Stimulated activated naive B cell treated with anti-CD40 and anti-IgM and Interleukin-4, amounts not matched to agents 10 μg/mL and 1 μg/mL and 100 μg/mL, for 72 hours (primary cell): ENCODE results near the gene SND1.

Experiments
- ATAC-seq, 2 donors: fragments of 150-1000 bp; cut with Tn5 transposase; replicated peaks; 2 replicates each; pipeline ENCODE4 v1.10.0; 2021; ENCODE audit warnings: moderate library complexity in 1 of 2
- DNase-seq: peaks from one replicate; pipeline ENCODE4 v3.0.0; 2021
- H3K27ac Mint-ChIP-seq: one replicate; pipeline ENCODE4 v1.8.0; 2022; ENCODE audit warnings: mild to moderate bottlenecking, mixed read lengths
- H3K27me3 Mint-ChIP-seq, 2 donors: one replicate each; pipeline ENCODE4 v1.8.0; 2022; ENCODE audit warnings: mixed read lengths in 2 of 2
- H3K36me3 Mint-ChIP-seq, 2 donors: one replicate each; pipeline ENCODE4 v1.8.0; 2022; ENCODE audit warnings: mixed read lengths in 2 of 2, mild to moderate bottlenecking in 1 of 2
- H3K4me1 Mint-ChIP-seq, 2 donors: one replicate each; pipeline ENCODE4 v1.8.0; 2022; ENCODE audit warnings: mixed read lengths in 2 of 2, mild to moderate bottlenecking in 1 of 2
- H3K4me3 Mint-ChIP-seq, 2 donors: one replicate each; pipeline ENCODE4 v1.8.0; 2022; ENCODE audit warnings: mild to moderate bottlenecking in 2 of 2, mixed read lengths in 2 of 2, moderate library complexity in 1 of 2
- H3K9me3 Mint-ChIP-seq, 2 donors: one replicate each; pipeline ENCODE4 v1.8.0; 2022; ENCODE audit warnings: mixed read lengths in 2 of 2, mild to moderate bottlenecking in 1 of 2

Gene SND1

DNA sequence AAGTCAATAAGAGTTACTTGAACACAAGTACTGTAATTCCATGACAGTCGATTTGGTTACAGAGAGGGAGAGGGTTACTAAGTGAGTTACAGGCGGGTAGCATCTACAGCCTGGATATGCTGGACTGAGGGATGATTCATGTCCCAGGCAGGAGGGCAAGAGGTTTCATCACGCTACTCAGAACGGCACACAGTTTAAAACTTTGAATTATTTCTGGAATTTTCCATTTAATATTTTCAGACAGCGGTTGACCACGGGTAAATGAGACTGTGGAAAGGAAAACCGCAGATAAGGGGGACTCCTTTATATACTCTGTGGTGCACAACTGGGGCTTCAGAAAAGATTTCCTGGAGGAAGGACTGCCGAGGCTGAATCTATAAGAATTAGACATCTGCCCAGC, 404.9 kb downstream of the SND1 start:
- no peaks in the 10 kb centered on the region for H3K27me3 Mint-ChIP-seq
- H3K27ac Mint-ChIP-seq = no peak overlapping the region
- ATAC-seq (no peak), DNase-seq (no peak)
- no peak overlapping the region for H3K4me3 Mint-ChIP-seq
- H3K36me3 Mint-ChIP-seq = peaks cover 39 to 40% of the 10 kb centered on the region in 2 donors
- H3K4me1 Mint-ChIP-seq = peaks cover 7 to 11% of the 10 kb centered on the region in 2 donors
- H3K9me3 Mint-ChIP-seq = no peaks in the 10 kb centered on the region

- no peaks in the 10 kb centered on the region for H3K9me3 Mint-ChIP-seq
- no peak for ATAC-seq
- H3K27ac Mint-ChIP-seq = no peak overlapping the region
- peaks cover 0 to 6% of the 10 kb centered on the region in 2 donors for H3K4me1 Mint-ChIP-seq
- peaks cover 39 to 44% of the 10 kb centered on the region in 2 donors for H3K36me3 Mint-ChIP-seq
- H3K4me3 Mint-ChIP-seq = no peak overlapping the region
- no peaks in the 10 kb centered on the region for H3K27me3 Mint-ChIP-seq
- DNase-seq = no peak
Observed at GRCh38 chr7:128057909-128058308, 405.9 kb downstream of the SND1 start.

DNA sequence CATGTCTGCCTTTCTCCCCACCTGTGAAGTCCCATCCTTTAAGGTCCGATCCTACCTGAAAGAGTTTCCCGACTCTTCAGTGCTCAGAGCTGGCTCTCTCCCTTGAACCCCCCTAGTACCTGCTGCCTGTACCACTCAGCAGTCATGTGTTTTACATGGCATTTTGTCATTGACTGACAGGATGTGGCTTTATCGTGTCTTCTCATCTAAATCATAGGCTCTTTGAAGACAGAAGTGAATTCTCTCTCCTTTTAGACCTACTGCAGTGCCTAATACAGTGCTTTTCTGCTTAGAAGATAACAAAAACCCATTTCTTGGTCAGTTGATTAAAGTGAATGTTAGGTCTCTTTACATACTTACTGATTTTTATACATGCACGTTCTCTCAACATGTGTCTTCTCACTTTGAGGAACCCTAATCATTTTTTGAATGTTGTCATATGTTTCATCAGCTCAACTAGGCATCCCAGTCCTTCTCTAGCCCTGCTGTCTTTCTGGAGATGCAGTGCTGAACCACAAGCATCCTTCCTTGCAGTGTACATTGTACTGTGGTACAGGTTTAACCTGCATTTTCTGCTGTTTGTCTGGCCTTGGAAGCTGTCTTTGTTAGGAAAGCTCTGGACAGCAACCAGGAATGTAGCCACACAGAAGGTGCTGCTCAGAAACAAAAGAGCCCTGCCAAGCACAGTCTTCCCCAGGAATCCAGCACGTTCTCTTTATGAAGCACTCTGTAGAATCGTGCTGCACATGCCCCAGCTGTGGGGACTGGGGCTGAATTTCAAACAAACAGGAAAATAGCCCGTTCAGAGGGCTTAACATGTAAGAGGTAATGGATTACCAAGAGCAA, 407.4 kb downstream of the SND1 start:
- DNase-seq (no peak), ATAC-seq (no peak)
- Mint-ChIP-seq H3K4me1 (peaks cover 9% of the 10 kb centered on the region in 2 donors), H3K4me3 (no peak overlapping the region), H3K27ac (no peak overlapping the region), H3K36me3 (peaks cover 48 to 56% of the 10 kb centered on the region in 2 donors), H3K9me3 (no peaks in the 10 kb centered on the region), H3K27me3 (no peaks in the 10 kb centered on the region)

GRCh38 chr7:128060018-128060417, 408.0 kb downstream of the SND1 start:
- H3K36me3 Mint-ChIP-seq = peaks cover 47 to 58% of the 10 kb centered on the region in 2 donors
- no peak overlapping the region for H3K4me3 Mint-ChIP-seq
- no peaks in the 10 kb centered on the region for H3K27me3 Mint-ChIP-seq
- DNase-seq (no peak), ATAC-seq (no peak)
- H3K27ac Mint-ChIP-seq = no peak overlapping the region
- H3K9me3 Mint-ChIP-seq = no peaks in the 10 kb centered on the region
- peaks cover 11 to 16% of the 10 kb centered on the region in 2 donors for H3K4me1 Mint-ChIP-seq

DNA sequence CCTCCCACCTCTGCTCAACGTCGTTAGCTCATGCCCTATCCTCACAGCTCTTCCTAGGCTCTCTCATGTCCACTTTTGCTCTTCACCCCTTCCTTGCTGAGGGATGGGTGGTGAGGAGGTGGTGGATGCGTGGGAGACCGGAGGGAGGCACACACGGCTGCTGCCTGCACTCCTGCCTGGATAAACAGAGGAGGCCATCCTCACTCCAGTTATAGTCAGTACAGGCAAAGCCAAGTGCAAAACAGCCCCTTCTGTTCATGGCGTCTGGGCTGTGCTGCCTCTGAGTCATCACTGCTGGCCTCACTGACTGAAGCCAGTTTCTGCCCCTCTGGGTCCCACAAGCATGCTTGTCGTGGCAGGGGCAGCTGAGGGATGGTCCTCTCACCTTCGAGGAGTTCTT, 411.1 kb downstream of the SND1 start:
- Mint-ChIP-seq H3K9me3 (no peaks in the 10 kb centered on the region), H3K27ac (no peak overlapping the region), H3K4me3 (no peak overlapping the region), H3K4me1 (peaks cover 10 to 24% of the 10 kb centered on the region in 2 donors), H3K36me3 (peaks cover 45 to 56% of the 10 kb centered on the region in 2 donors), H3K27me3 (no peaks in the 10 kb centered on the region)
- DNase-seq (no peak), ATAC-seq (no peak)

- Mint-ChIP-seq H3K4me3 (no peak overlapping the region), H3K36me3 (peaks cover 34 to 51% of the 10 kb centered on the region in 2 donors), H3K27ac (no peak overlapping the region), H3K27me3 (no peaks in the 10 kb centered on the region), H3K9me3 (no peaks in the 10 kb centered on the region), H3K4me1 (peaks cover 8 to 24% of the 10 kb centered on the region in 2 donors)
- DNase-seq (no peak), ATAC-seq (no peak)
Observed at GRCh38 chr7:128065872-128066271, 413.9 kb downstream of the SND1 start.

- ATAC-seq (no peak), DNase-seq (no peak)
- Mint-ChIP-seq H3K27me3 (no peaks in the 10 kb centered on the region), H3K27ac (no peak overlapping the region), H3K4me3 (no peak overlapping the region), H3K4me1 (peaks cover 8 to 24% of the 10 kb centered on the region in 2 donors), H3K9me3 (no peaks in the 10 kb centered on the region), H3K36me3 (peaks cover 30 to 51% of the 10 kb centered on the region in 2 donors)
Observed at GRCh38 chr7:128066395-128066794, 414.4 kb downstream of the SND1 start.

- DNase-seq (no peak), ATAC-seq (no peak)
- Mint-ChIP-seq H3K27me3 (no peaks in the 10 kb centered on the region), H3K4me3 (no peak overlapping the region), H3K27ac (no peak overlapping the region), H3K36me3 (peaks cover 29 to 51% of the 10 kb centered on the region in 2 donors), H3K4me1 (peaks cover 10 to 24% of the 10 kb centered on the region in 2 donors), H3K9me3 (no peaks in the 10 kb centered on the region)
Observed at GRCh38 chr7:128066858-128067257, 414.9 kb downstream of the SND1 start.

DNA sequence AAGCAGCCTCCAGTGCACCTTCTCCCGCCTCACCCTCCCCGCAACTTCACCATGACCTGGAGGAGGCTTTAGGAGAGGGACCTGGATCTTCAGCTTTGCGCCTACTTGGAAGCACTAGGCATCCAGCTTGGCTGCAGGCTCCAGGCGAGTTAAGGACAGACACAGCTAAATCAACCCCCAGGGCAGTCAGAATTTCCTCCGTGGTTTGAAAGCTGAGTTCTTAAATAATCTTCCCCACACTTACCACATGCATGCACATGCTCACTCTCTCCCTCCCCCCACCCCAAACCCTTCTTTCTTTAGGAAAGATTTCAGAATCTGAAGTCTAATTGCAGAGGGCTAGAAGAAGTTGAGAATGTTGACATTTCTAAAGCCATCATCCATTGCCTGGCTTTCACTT, 416.0 kb downstream of the SND1 start:
- Mint-ChIP-seq H3K4me1 (peaks cover 10 to 24% of the 10 kb centered on the region in 2 donors), H3K4me3 (no peak overlapping the region), H3K27me3 (no peaks in the 10 kb centered on the region), H3K36me3 (peaks cover 22 to 49% of the 10 kb centered on the region in 2 donors), H3K9me3 (no peaks in the 10 kb centered on the region), H3K27ac (peak overlapping the region; percentile 31)
- ATAC-seq (no peak), DNase-seq (no peak)

DNA sequence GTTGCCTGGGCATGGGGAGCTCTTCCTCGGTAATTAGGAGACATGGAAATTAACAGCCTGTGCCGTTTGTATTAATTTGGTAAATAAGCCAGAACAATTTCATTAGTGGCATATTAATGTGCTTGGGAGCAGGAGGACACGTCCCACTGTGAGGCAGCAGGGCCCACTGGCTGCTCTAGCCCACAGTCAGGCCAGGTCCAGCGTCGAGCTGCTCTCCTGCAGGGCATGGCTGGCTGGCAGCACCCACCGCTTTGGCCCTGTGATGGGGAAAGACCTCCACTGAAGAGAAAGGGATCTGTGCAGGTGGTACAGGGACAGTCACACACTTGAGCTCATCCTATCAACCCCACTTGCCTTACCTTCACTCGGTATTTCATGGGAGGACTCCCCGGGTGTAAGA, 416.8 kb downstream of the SND1 start:
- peak overlapping the region; percentile 20 for H3K27ac Mint-ChIP-seq
- no peak overlapping the region for H3K4me3 Mint-ChIP-seq
- H3K36me3 Mint-ChIP-seq = peaks cover 21 to 44% of the 10 kb centered on the region in 2 donors
- no peaks in the 10 kb centered on the region for H3K9me3 Mint-ChIP-seq
- no peaks in the 10 kb centered on the region for H3K27me3 Mint-ChIP-seq
- no peak for ATAC-seq
- DNase-seq = no peak
- peaks cover 10 to 21% of the 10 kb centered on the region in 2 donors for H3K4me1 Mint-ChIP-seq

DNA sequence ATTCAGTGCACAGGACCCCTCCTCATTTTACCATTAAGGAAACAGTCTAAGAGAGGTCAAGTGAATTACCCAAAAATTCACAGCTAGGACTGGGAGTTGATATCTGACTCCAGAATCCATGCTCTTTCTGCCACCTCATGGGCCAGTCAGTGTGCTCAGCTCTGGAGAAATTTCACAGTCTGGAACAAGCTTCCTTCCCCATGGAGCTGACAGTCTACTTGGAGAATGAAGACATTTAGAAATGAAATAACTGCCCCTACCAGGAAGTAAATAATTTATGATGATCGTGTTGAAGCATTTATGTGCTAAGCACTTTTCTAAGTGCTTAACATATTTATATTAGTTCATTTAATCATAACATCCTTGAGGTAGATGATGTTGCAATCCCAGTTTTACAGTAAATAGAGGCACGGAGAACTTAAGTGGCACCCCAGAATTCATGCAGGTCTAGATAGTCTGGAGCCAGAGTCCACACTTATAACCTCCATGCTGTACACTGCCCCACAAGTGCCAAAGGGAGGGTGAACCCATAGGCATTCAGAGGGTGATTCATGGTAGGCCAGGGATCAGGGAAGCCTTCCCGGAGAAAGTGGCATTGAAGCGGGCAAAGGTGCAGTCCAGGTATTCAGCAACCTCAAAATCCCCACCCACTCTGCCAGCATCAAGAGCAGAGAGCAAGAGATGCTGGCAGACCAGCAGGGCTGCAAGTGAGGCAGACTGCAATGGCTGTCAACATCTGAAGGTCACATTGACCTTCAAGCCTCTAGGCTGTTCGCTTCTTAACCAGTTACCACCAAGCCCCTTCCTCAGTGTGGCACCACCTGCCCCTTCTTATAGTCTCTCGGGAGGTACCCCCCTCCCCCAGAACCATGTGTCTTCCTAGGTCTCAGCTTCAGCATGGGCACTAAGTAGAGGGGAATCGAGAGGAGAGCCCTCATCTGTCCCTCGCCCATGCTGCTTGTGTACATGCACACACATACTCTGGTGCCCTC, 417.7 kb downstream of the SND1 start:
- H3K4me3 Mint-ChIP-seq = no peak overlapping the region
- no peaks in the 10 kb centered on the region for H3K9me3 Mint-ChIP-seq
- no peaks in the 10 kb centered on the region for H3K27me3 Mint-ChIP-seq
- DNase-seq (no peak), ATAC-seq (no peak)
- H3K36me3 Mint-ChIP-seq = peaks cover 21 to 45% of the 10 kb centered on the region in 2 donors
- no peak overlapping the region for H3K27ac Mint-ChIP-seq
- peaks cover 7 to 12% of the 10 kb centered on the region in 2 donors for H3K4me1 Mint-ChIP-seq

DNA sequence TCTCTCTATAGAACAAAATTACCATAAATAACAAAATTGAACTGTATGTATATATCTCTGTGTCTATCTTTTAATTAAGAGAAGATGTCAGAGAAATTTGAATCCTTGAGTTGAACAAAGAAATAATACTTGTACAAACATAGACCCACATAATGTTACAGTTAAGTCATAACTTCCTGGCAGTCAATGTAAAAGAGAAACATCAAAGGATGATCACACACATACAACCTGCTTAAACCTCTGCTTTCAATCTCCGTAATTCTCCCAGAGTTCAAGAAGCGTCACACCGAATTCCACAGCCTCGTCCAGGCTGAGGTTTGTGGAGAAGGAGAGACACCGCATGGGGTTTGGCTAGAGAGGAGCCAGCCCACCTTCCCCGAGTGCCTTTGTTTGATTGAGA, 419.4 kb downstream of the SND1 start:
- Mint-ChIP-seq H3K27ac (no peak overlapping the region), H3K4me1 (peaks cover 5 to 7% of the 10 kb centered on the region in 2 donors), H3K36me3 (peaks cover 21 to 42% of the 10 kb centered on the region in 2 donors), H3K4me3 (no peak overlapping the region), H3K27me3 (no peaks in the 10 kb centered on the region), H3K9me3 (no peaks in the 10 kb centered on the region)
- no peak for DNase-seq
- ATAC-seq = no peak

DNA sequence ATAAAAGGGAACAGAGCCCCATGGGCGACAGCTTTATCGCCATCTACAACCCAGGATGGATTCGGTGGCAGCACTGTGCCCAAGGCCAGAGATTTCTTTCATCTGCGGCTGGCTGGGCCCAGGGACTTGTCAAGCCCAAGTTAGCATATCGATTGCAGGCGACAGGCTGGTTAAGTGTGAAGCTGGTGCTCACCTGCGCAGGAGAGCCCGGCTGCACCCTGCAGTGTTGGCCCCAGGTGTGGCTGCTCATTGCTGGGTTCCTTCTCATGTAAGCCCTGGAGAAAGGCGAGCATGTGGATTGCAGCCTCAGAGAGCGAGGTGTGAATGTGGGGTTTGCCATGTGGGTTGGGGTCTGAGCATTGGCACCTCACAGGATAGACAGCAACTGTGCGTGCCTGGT, 419.8 kb downstream of the SND1 start:
- H3K4me1 Mint-ChIP-seq = peaks cover 3 to 4% of the 10 kb centered on the region in 2 donors
- ATAC-seq (no peak), DNase-seq (no peak)
- peaks cover 21 to 38% of the 10 kb centered on the region in 2 donors for H3K36me3 Mint-ChIP-seq
- H3K27ac Mint-ChIP-seq = peak overlapping the region; percentile 85
- H3K4me3 Mint-ChIP-seq = no peak overlapping the region
- H3K27me3 Mint-ChIP-seq = no peaks in the 10 kb centered on the region
- H3K9me3 Mint-ChIP-seq = no peaks in the 10 kb centered on the region

DNA sequence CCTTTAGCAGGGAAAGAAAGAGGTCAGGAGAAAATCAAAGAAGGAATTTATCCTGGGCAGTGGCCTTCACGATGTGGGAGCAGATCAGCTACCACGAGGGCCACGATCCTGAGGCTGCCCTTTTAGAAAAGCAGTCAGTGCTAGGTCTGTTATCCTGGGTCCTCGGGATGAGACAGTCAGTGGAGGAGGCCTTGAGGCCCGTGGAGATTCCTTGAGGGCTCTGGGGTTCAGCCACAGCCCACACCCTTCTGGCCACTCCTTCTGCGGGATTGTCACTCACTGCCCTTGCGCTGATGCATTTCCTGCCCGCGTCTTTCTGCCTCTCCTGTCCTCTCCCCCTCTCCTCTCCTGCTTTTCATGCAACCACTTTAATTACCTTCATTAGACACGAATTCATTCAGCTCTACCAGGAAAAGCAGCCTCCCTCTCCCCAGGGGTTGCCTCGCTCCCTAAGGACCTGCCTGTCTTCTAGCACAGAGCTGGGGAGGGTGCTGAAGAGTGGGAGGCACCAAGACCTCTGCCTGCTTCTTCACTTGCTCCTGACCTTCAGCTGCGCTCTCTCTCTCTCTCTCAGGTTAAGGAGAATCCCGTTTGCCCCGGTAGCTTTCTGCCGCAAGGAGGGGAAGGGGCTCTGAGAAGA, 421.8 kb downstream of the SND1 start:
- Mint-ChIP-seq H3K27me3 (no peaks in the 10 kb centered on the region), H3K27ac (peak overlapping the region; percentile 21), H3K4me3 (no peak overlapping the region), H3K36me3 (peaks cover 29 to 39% of the 10 kb centered on the region in 2 donors), H3K4me1 (peaks cover 0 to 2% of the 10 kb centered on the region in 2 donors), H3K9me3 (no peaks in the 10 kb centered on the region)
- no peak for ATAC-seq
- no peak for DNase-seq
